Esophagus muscularis mucosa (tissue), 4 donors: ENCODE data around the gene SLC51A. TPM values are rescaled to one million over a fixed set of nuclear protein-coding genes. Genes with fewer than 3 reads are reported as not detected.
A peak's percentile ranks its signal among the peaks of the same experiment; 100 is the strongest.

ENCODE experiments used
- DNase-seq: peaks from one replicate; pipeline ENCODE4 v3.0.0-alpha.2; 2017; ENCODE audit errors: extremely low spot score
- H3K27ac ChIP-seq, 4 donors: fragments of 200-600 bp; sonication (generic); replicated peaks in 1 of 4; 1 replicate in 3 of 4; 2 replicates in 1 of 4; pipeline ENCODE4 v1.5.1; 2016 to 2019; ENCODE audit warnings: mild to moderate bottlenecking in 1 of 4
- H3K27me3 ChIP-seq, 4 donors: fragments of 200-600 bp; sonication (generic); one replicate each; pipeline versions ENCODE4 v1.5.1 to v1.6.0; 2016 to 2019
- H3K36me3 ChIP-seq, 4 donors: fragments of 200-600 bp; sonication (generic); one replicate each; pipeline ENCODE4 v1.5.1; 2016 to 2019
- H3K4me1 ChIP-seq, 4 donors: fragments of 200-600 bp; sonication (generic); one replicate each; pipeline ENCODE4 v1.5.1; 2016 to 2019
- H3K4me3 ChIP-seq, 4 donors: fragments of 200-600 bp; sonication (generic); 1 replicate in 2 of 4; 2 replicates in 2 of 4; pipeline ENCODE4 v1.5.1; 2016 to 2019; ENCODE audit warnings: mild to moderate bottlenecking in 4 of 4, moderate library complexity in 1 of 4
- H3K9me3 ChIP-seq, 4 donors: fragments of 200-600 bp; sonication (generic); 1 replicate in 3 of 4; 2 replicates in 1 of 4; pipeline ENCODE4 v1.5.1; 2016 to 2019
- EP300 ChIP-seq: sonication (generic); formaldehyde crosslinking; IDR thresholded peaks from one replicate; pipeline ENCODE4 v1.6.1; 2017; ENCODE audit warnings: antibody characterized with exemption
- POLR2A ChIP-seq: fragments of 450-650 bp; IDR thresholded peaks from one replicate; pipeline ENCODE4 v1.6.1; 2017; ENCODE audit warnings: antibody characterized with exemption, moderate library complexity, mild to moderate bottlenecking, low read depth
- POLR2AphosphoS5 ChIP-seq, 2 donors: sonication (generic); formaldehyde crosslinking; IDR thresholded peaks; one replicate each; pipeline ENCODE4 v1.6.1; 2017; ENCODE audit warnings: antibody characterized with exemption in 2 of 2
- WGBS: methylation state at CpG from one replicate; pipeline ENCODE4 v1.1.5; 2018; 5-methylcytosine and 5-hydroxymethylcytosine counted together
- intact Hi-C: fragments of 100-400 bp; cut with DNase I; formaldehyde crosslinking; loops from one replicate; pipeline ENCODE4 v1.15.1; 2023
- total RNA-seq, 4 donors: library from RNA; depleted of rRNA; stranded (reverse); fragments of >200 nt; gene quantifications; one replicate each; pipeline versions ENCODE4 v1.1.0 to v1.2.1, GENCODE V29; 2016
- TF ChIP-seq, protein P1 (sequence below), 3 experiments: fragments of 200-600 bp in 2 of 3; fragments of 450-650 bp in 1 of 3; sonication (generic) in 2 of 3; IDR thresholded peaks; one replicate each; pipeline ENCODE4 v1.5.1; 2017 to 2019; ENCODE audit warnings: antibody characterized with exemption in 3 of 3, mild to moderate bottlenecking in 2 of 3, moderate library complexity in 1 of 3

SLC51A gene
- total RNA-seq, 4 donors from 2014 or later = not detected

GRCh38 chr3:196186651-196187573 is 29.4 kb upstream of the SLC51A start:
- WGBS = 49% methylated on average over 21 of the region's 31 CpGs
- no peaks in the 10 kb centered on the region for H3K36me3 ChIP-seq
- H3K4me3 ChIP-seq = peak overlapping the region in 1 of 4 donors; percentile 27
- TF ChIP-seq POLR2A (no peak), EP300 (no peak), POLR2AphosphoS5 (IDR thresholded peaks at IDR 0.05) (no peak)
- TF ChIP-seq, protein P1, sequence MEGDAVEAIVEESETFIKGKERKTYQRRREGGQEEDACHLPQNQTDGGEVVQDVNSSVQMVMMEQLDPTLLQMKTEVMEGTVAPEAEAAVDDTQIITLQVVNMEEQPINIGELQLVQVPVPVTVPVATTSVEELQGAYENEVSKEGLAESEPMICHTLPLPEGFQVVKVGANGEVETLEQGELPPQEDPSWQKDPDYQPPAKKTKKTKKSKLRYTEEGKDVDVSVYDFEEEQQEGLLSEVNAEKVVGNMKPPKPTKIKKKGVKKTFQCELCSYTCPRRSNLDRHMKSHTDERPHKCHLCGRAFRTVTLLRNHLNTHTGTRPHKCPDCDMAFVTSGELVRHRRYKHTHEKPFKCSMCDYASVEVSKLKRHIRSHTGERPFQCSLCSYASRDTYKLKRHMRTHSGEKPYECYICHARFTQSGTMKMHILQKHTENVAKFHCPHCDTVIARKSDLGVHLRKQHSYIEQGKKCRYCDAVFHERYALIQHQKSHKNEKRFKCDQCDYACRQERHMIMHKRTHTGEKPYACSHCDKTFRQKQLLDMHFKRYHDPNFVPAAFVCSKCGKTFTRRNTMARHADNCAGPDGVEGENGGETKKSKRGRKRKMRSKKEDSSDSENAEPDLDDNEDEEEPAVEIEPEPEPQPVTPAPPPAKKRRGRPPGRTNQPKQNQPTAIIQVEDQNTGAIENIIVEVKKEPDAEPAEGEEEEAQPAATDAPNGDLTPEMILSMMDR (IDR thresholded peaks at IDR 0.05) = no peak
- peaks cover 0 to 9% (median 7%) of the 10 kb centered on the region in 4 donors for H3K4me1 ChIP-seq
- no peak overlapping the region for H3K27ac ChIP-seq
- no peaks in the 10 kb centered on the region for H3K27me3 ChIP-seq
- intact Hi-C loops = no loop called here
- no peak for DNase-seq
- H3K9me3 ChIP-seq = no peaks in the 10 kb centered on the region

DNA sequence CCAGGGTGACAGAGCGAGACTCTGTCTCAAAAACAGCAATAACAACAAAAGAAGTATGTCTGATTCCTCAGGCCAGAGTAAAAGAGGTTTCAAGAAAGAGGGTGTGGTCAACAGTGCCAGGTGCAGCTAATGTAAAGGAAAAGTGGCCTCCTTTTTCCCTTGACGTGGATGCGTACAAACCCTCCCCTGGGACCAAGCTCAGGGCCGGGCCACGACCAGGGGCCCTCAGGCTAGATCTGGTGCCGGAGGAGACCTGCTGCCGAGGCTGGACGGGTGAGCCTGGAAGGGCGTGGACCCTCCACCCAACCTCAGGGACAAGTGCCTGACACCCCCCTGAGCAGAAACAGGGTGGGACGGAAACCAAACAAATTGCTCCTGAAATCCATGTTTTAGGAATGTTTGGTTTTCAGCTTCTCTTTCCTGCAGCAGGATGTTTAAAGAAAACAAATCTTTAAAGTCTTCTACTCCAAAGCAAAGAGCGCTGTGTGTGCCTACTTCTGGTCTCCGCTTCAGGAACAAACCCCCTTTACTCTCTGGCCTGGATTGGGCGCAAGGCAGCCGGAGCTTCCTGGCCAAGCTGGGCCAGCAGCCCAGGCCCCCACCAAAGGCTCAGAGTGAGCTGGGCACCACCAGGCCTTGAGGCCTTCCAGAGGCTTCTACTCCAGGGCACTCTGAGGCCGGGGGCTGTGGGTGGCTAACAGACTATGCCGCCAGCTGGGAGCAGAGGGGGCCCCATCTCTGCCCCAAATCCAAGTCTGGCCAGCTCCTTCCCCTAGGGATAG is 26.6 kb upstream of the SLC51A start:
- Histone ChIP-seq H3K27me3 (no peaks in the 10 kb centered on the region), H3K4me1 (peaks cover 0 to 18% (median 9%) of the 10 kb centered on the region in 4 donors), H3K4me3 (no peak overlapping the region), H3K27ac (no peak overlapping the region), H3K36me3 (no peaks in the 10 kb centered on the region), H3K9me3 (no peaks in the 10 kb centered on the region)
- no peak for DNase-seq
- intact Hi-C loops = no loop called here
- WGBS = 94% methylated on average over 13 of the region's 16 CpGs
- TF ChIP-seq, protein P1 (IDR thresholded peaks at IDR 0.05) = no peak
- TF ChIP-seq EP300 (no peak), POLR2A (no peak), POLR2AphosphoS5 (IDR thresholded peaks at IDR 0.05) (no peak)

DNA sequence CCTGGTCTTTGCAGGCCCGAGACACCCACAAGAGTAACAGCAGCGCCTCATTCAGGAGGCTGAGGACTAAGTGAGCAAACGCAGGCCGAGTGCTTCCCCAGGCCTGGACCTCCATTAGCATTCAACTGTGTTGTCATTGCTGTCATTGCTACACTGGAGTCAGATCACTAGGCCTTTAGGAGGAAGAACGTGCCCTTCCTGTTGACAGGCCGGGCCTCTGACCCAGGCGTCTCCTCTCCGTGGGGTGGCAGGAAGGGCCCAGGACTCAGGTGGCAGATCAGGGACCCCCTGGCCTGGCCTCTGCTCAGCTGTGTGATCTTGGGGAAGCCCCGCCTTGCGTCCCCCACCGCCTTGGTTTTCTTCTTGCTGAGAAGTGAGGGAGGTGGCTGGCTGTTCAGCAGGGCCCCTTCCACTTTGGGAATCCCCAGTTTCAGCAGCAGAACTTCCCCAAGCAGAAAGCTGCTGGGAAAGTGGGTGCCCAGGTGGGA is 24.3 kb upstream of the SLC51A start:
- no peaks in the 10 kb centered on the region for H3K9me3 ChIP-seq
- H3K4me1 ChIP-seq = peaks cover 0 to 12% (median 8%) of the 10 kb centered on the region in 4 donors
- no peak for TF ChIP-seq POLR2AphosphoS5 (IDR thresholded peaks at IDR 0.05)
- no peak for TF ChIP-seq POLR2A
- no peak for TF ChIP-seq EP300
- TF ChIP-seq, protein P1 (IDR thresholded peaks at IDR 0.05) = no peak
- H3K27me3 ChIP-seq = no peaks in the 10 kb centered on the region
- intact Hi-C loops = no loop called here
- DNase-seq = no peak
- H3K36me3 ChIP-seq = no peaks in the 10 kb centered on the region
- H3K27ac ChIP-seq = no peak overlapping the region
- WGBS = 73% methylated on average over 6 of the region's 11 CpGs
- no peak overlapping the region for H3K4me3 ChIP-seq

- H3K4me1 ChIP-seq = peaks cover 0 to 12% (median 6%) of the 10 kb centered on the region in 4 donors
- H3K27me3 ChIP-seq = no peaks in the 10 kb centered on the region
- no peaks in the 10 kb centered on the region for H3K36me3 ChIP-seq
- H3K4me3 ChIP-seq = no peak overlapping the region
- no peak for DNase-seq
- WGBS = 65% methylated on average over 14 of the region's 14 CpGs
- intact Hi-C loops = no loop called here
- no peaks in the 10 kb centered on the region for H3K9me3 ChIP-seq
- TF ChIP-seq, protein P1 (IDR thresholded peaks at IDR 0.05) = no peak
- TF ChIP-seq POLR2AphosphoS5 (IDR thresholded peaks at IDR 0.05) (no peak), POLR2A (no peak), EP300 (no peak)
- no peak overlapping the region for H3K27ac ChIP-seq
These were observed 23.7 kb upstream of the SLC51A start for GRCh38 chr3:196192524-196193051.
